GM23338 (cell line): ENCODE results near the gene FAM13C. TPM values are rescaled to one million over a fixed set of nuclear protein-coding genes. Genes with fewer than 3 reads are reported as not detected.

ENCODE experiments used
- ATAC-seq: fragments of 200-7000 bp; cut with Tn5 transposase; 3 replicates; pipeline ENCODE4 v1.9.1; 2020
- DNase-seq: peaks from one replicate; pipeline ENCODE4 v3.0.0-alpha.2; 2015; ENCODE audit warnings: low spot score
- H2AFZ ChIP-seq: fragments of 200-600 bp; sonication (generic); 2 replicates; pipeline ENCODE4 v1.8.0; 2016; ENCODE audit warnings: antibody characterized with exemption, mild to moderate bottlenecking, moderate library complexity
- H3F3A ChIP-seq: fragments of 200-600 bp; sonication (generic); replicated peaks from 2 replicates; pipeline ENCODE4 v1.8.0; 2017; ENCODE audit warnings: antibody characterized with exemption, mixed run types, low read depth
- H3K27ac ChIP-seq: fragments of 200-600 bp; sonication (generic); 2 replicates; pipeline ENCODE4 v1.6.1; 2016; ENCODE audit warnings: low read depth
- H3K27me3 ChIP-seq: fragments of 200-600 bp; sonication (generic); 2 replicates; pipeline ENCODE4 v1.8.0; 2016; ENCODE audit warnings: mild to moderate bottlenecking, mixed run types, moderate library complexity; ENCODE audit not compliant: insufficient read depth
- H3K36me3 ChIP-seq: fragments of 200-600 bp; sonication (generic); 2 replicates; pipeline ENCODE4 v1.8.0; 2016; ENCODE audit warnings: mild to moderate bottlenecking; ENCODE audit not compliant: insufficient read depth
- H3K4me1 ChIP-seq: fragments of 200-600 bp; sonication (generic); 2 replicates; pipeline ENCODE4 v1.8.0; 2016; ENCODE audit warnings: mild to moderate bottlenecking, moderate library complexity; ENCODE audit not compliant: insufficient read depth
- H3K4me2 ChIP-seq: fragments of 200-600 bp; sonication (generic); 2 replicates; pipeline ENCODE4 v1.7.1; 2017; ENCODE audit warnings: mixed run types
- H3K4me3 ChIP-seq: fragments of 200-600 bp; sonication (generic); 2 replicates; pipeline ENCODE4 v1.6.1; 2016; ENCODE audit warnings: mixed run types
- H3K79me2 ChIP-seq: fragments of 200-600 bp; sonication (generic); replicated peaks from 2 replicates; pipeline ENCODE4 v1.8.0; 2017; ENCODE audit warnings: mild to moderate bottlenecking; ENCODE audit not compliant: insufficient read depth
- H3K9me2 ChIP-seq: fragments of 200-600 bp; sonication (generic); 2 replicates; pipeline ENCODE4 v1.8.0; 2017; ENCODE audit not compliant: insufficient read depth
- H4K20me1 ChIP-seq: fragments of 200-600 bp; sonication (generic); replicated peaks from 2 replicates; pipeline ENCODE4 v1.8.0; 2017; ENCODE audit warnings: mild to moderate bottlenecking; ENCODE audit not compliant: insufficient read depth
- H3K27ac Mint-ChIP-seq: 2 replicates; pipeline ENCODE4 v1.8.0; 2020; ENCODE audit warnings: inconsistent platforms, mild to moderate bottlenecking, moderate library complexity, mixed read lengths
- H3K27me3 Mint-ChIP-seq: 3 replicates; pipeline ENCODE4 v1.8.0; 2022; ENCODE audit warnings: low read depth, mild to moderate bottlenecking, moderate library complexity, mixed read lengths, inconsistent platforms; ENCODE audit not compliant: insufficient read depth, poor library complexity
- H3K36me3 Mint-ChIP-seq: 3 replicates; pipeline ENCODE4 v1.8.0; 2021; ENCODE audit warnings: low read depth, mild to moderate bottlenecking, inconsistent platforms, moderate library complexity, mixed read lengths
- H3K4me1 Mint-ChIP-seq: 3 replicates; pipeline ENCODE4 v1.8.0; 2020; ENCODE audit warnings: mild to moderate bottlenecking, inconsistent platforms, mixed read lengths
- H3K4me3 Mint-ChIP-seq: 3 replicates; pipeline ENCODE4 v1.8.0; 2021; ENCODE audit warnings: moderate library complexity, mild to moderate bottlenecking, inconsistent platforms, mixed read lengths
- H3K9me3 Mint-ChIP-seq: 3 replicates; pipeline ENCODE4 v1.8.0; 2020; ENCODE audit warnings: moderate library complexity, mild to moderate bottlenecking, inconsistent platforms, mixed read lengths
- CREB1 ChIP-seq: fragments of 250-450 bp; sonication (Bioruptor Pico); IDR thresholded peaks from 2 replicates; pipeline ENCODE4 v1.5.0; 2020; ENCODE audit warnings: low read depth, mild to moderate bottlenecking, moderate library complexity
- CTCF ChIP-seq, 2 experiments: fragments of 200-600 bp in 1 of 2; sonication (generic) in 1 of 2; conservative IDR thresholded peaks; 2 replicates each; pipeline versions ENCODE4 v1.5.1 to v1.6.1; 2016 to 2017; ENCODE audit warnings: antibody characterized with exemption in 2 of 2, low read depth in 2 of 2, mild to moderate bottlenecking in 2 of 2, moderate library complexity in 1 of 2
- EZH2 ChIP-seq: fragments of 200-600 bp; sonication (generic); IDR thresholded peaks from one replicate; pipeline ENCODE4 v1.8.0; 2017; ENCODE audit warnings: antibody characterized with exemption, mild to moderate bottlenecking, low read depth; ENCODE audit not compliant: unreplicated experiment
- EZH2phosphoT487 ChIP-seq: fragments of 200-600 bp; sonication (generic); IDR thresholded peaks from one replicate; pipeline ENCODE4 v1.8.1; 2018; ENCODE audit warnings: antibody characterized with exemption; ENCODE audit not compliant: unreplicated experiment
- NANOG ChIP-seq: IDR thresholded peaks from 2 replicates; pipeline ENCODE4 v1.6.1; 2016; ENCODE audit warnings: antibody characterized with exemption, borderline replicate concordance
- POLR2AphosphoS5 ChIP-seq: IDR thresholded peaks from 2 replicates; pipeline ENCODE4 v1.6.1; 2016; ENCODE audit warnings: antibody characterized with exemption, low read depth
- STAT1 ChIP-seq: IDR thresholded peaks from one replicate; pipeline ENCODE4 v1.6.1; 2016; ENCODE audit warnings: antibody characterized with exemption; ENCODE audit not compliant: unreplicated experiment
- ZNF114 ChIP-seq: fragments of 250-450 bp; sonication (Bioruptor Pico); IDR thresholded peaks from 2 replicates; pipeline ENCODE4 v1.5.0; 2020; ENCODE audit warnings: mild to moderate bottlenecking, moderate library complexity
- ZNF331 ChIP-seq: fragments of 250-450 bp; sonication (Bioruptor Pico); IDR thresholded peaks from 2 replicates; pipeline ENCODE4 v1.5.0; 2020; ENCODE audit warnings: low read depth, mild to moderate bottlenecking, moderate library complexity
- ZNF462 ChIP-seq: fragments of 250-450 bp; sonication (Bioruptor Pico); IDR thresholded peaks from 2 replicates; pipeline ENCODE4 v1.5.0; 2020; ENCODE audit warnings: mild to moderate bottlenecking, moderate library complexity
- polyA plus RNA-seq: library from polyadenylated mRNA; unstranded; fragments of >200 nt; fragmentation: Nextera tagmentation; extraction: Ambion mirVana; gene quantifications from 2 replicates; pipeline ENCODE4 v1.2.1, GENCODE V29; 2016
- total RNA-seq: library from RNA; depleted of rRNA; stranded (reverse); fragments of >200 nt; shearing (Covaris generic); gene quantifications from 2 replicates; pipeline ENCODE4 v1.2.3, GENCODE V29; 2014
- TF ChIP-seq, protein P1 (sequence below): IDR thresholded peaks from 2 replicates; pipeline ENCODE4 v1.6.1; 2016; ENCODE audit warnings: antibody characterized with exemption
- TF ChIP-seq, protein P2 (sequence below): IDR thresholded peaks from one replicate; pipeline ENCODE4 v1.6.1; 2018; ENCODE audit warnings: antibody characterized with exemption; ENCODE audit not compliant: unreplicated experiment

The FAM13C gene
- total and polyA plus RNA-seq, 2 experiments from 2014 or later = 0.94 to 2.1 TPM

GRCh38 chr10:59303018-59303417 lies 59.3 kb downstream of the FAM13C start:
- TF ChIP-seq STAT1 (no peak), NANOG (no peak), ZNF331 (CRISPR knock-in tag) (no peak), EZH2phosphoT487 (no peak), CTCF (conservative IDR thresholded peaks at IDR 0.05; ENCODE audit: low read depth in 2 of 2) (no peak), CREB1 (CRISPR knock-in tag) (no peak), ZNF114 (no peak), ZNF462 (no peak), EZH2 (no peak), POLR2AphosphoS5 (no peak)
- TF ChIP-seq, protein P1, sequence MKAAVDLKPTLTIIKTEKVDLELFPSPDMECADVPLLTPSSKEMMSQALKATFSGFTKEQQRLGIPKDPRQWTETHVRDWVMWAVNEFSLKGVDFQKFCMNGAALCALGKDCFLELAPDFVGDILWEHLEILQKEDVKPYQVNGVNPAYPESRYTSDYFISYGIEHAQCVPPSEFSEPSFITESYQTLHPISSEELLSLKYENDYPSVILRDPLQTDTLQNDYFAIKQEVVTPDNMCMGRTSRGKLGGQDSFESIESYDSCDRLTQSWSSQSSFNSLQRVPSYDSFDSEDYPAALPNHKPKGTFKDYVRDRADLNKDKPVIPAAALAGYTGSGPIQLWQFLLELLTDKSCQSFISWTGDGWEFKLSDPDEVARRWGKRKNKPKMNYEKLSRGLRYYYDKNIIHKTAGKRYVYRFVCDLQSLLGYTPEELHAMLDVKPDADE = no peak
- TF ChIP-seq, protein P2, sequence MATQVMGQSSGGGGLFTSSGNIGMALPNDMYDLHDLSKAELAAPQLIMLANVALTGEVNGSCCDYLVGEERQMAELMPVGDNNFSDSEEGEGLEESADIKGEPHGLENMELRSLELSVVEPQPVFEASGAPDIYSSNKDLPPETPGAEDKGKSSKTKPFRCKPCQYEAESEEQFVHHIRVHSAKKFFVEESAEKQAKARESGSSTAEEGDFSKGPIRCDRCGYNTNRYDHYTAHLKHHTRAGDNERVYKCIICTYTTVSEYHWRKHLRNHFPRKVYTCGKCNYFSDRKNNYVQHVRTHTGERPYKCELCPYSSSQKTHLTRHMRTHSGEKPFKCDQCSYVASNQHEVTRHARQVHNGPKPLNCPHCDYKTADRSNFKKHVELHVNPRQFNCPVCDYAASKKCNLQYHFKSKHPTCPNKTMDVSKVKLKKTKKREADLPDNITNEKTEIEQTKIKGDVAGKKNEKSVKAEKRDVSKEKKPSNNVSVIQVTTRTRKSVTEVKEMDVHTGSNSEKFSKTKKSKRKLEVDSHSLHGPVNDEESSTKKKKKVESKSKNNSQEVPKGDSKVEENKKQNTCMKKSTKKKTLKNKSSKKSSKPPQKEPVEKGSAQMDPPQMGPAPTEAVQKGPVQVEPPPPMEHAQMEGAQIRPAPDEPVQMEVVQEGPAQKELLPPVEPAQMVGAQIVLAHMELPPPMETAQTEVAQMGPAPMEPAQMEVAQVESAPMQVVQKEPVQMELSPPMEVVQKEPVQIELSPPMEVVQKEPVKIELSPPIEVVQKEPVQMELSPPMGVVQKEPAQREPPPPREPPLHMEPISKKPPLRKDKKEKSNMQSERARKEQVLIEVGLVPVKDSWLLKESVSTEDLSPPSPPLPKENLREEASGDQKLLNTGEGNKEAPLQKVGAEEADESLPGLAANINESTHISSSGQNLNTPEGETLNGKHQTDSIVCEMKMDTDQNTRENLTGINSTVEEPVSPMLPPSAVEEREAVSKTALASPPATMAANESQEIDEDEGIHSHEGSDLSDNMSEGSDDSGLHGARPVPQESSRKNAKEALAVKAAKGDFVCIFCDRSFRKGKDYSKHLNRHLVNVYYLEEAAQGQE = no peak
- no peaks in the 10 kb centered on the region for H3K79me2 ChIP-seq
- H4K20me1 ChIP-seq = no peaks in the 10 kb centered on the region
- Mint-ChIP-seq H3K36me3 (no peaks in the 10 kb centered on the region), H3K27ac (no peak overlapping the region), H3K4me1 (peaks cover 8% of the 10 kb centered on the region; the same call in 2 of the 3 replicates), H3K9me3 (no peaks in the 10 kb centered on the region), H3K4me3 (no peak overlapping the region), H3K27me3 (no peaks in the 10 kb centered on the region)
- H2AFZ ChIP-seq = peak overlapping the region; percentile 72; the same call in 1 of the 2 replicates
- H3K36me3 ChIP-seq = no peaks in the 10 kb centered on the region
- peaks cover 2% of the 10 kb centered on the region for H3K9me2 ChIP-seq
- no peak overlapping the region for H3K4me3 ChIP-seq
- H3K27me3 ChIP-seq = no peaks in the 10 kb centered on the region
- no peaks in the 10 kb centered on the region for H3F3A ChIP-seq
- 0 out of 2 replicates have a peak, but pooled peaks cover 7% of the 10 kb centered on the region for H3K4me1 ChIP-seq
- ATAC-seq (peak; percentile 54; the same call in 2 of the 3 replicates), DNase-seq (no peak)
- no peak overlapping the region for H3K4me2 ChIP-seq
- no peak overlapping the region for H3K27ac ChIP-seq
